Suppressor macrophage treated with lipopolysaccharide for 4 hours (primary cell): ENCODE results near the gene RBM12.
"Not testable (repeated sequence)": the region's sequence is repeated elsewhere in the genome, so short reads cannot be mapped to it uniquely, and the experiment has no call there.

Experiments used
- DNase-seq: peaks from one replicate; pipeline ENCODE4 v3.0.0-alpha.2; 2020

RBM12 gene

GRCh38 chr20:35664466-35665206 lies at the start of gene RBM12, which contains the start of gene CPNE1:
Gene RBM12 (minus strand): TSS chr20:35664900. CDS start chr20:35655322, 9,578 bp downstream.
Gene CPNE1 (minus strand): TSS chr20:35664900. CDS start chr20:35632923, 31,977 bp downstream.
- peak; percentile 96 for DNase-seq

GRCh38 chr20:35714127-35714526 lies 49.4 kb upstream of the RBM12 start:
- DNase-seq: no peak

- not testable (repeated sequence) for DNase-seq
Measured at GRCh38 chr20:35713120-35713519, 48.4 kb upstream of the RBM12 start.

- DNase-seq: no peak
Measured at GRCh38 chr20:35711588-35712209, 47.0 kb upstream of the RBM12 start.

- no peak for DNase-seq
Measured at GRCh38 chr20:35710884-35711587, 46.3 kb upstream of the RBM12 start.

- no peak for DNase-seq
Measured at GRCh38 chr20:35710039-35710438, 45.3 kb upstream of the RBM12 start.

GRCh38 chr20:35709259-35709658 lies 44.6 kb upstream of the RBM12 start:
- no peak for DNase-seq

- DNase-seq: no peak
Measured at GRCh38 chr20:35708502-35708901, 43.8 kb upstream of the RBM12 start.

GRCh38 chr20:35706591-35707529 lies 42.2 kb upstream of the RBM12 start:
- DNase-seq: not testable (repeated sequence)

- not testable (repeated sequence) for DNase-seq
Measured at GRCh38 chr20:35705894-35706293, 41.2 kb upstream of the RBM12 start.

- no peak for DNase-seq
Measured at GRCh38 chr20:35704514-35705261, 40.0 kb upstream of the RBM12 start.

- no peak for DNase-seq
Measured at GRCh38 chr20:35702824-35703695, 38.4 kb upstream of the RBM12 start.

GRCh38 chr20:35702051-35702823 lies 37.5 kb upstream of the RBM12 start:
- DNase-seq: no peak

GRCh38 chr20:35700625-35701148 lies 36.0 kb upstream of the RBM12 start:
- DNase-seq: no peak

GRCh38 chr20:35699957-35700624 lies 35.4 kb upstream of the RBM12 start:
- no peak for DNase-seq

- DNase-seq: peak; percentile 91
Measured at GRCh38 chr20:35699127-35699956, 34.6 kb upstream of the RBM12 start, which contains the start of the genes NFS1 and ROMO1. Gene NFS1 (minus strand): TSS chr20:35699352. CDS start chr20:35699288, 64 bp downstream. Gene ROMO1 (plus strand): TSS chr20:35699405. CDS start chr20:35699633, 228 bp downstream.

- peak; percentile 6 for DNase-seq
Measured at GRCh38 chr20:35698298-35699126, 33.8 kb upstream of the RBM12 start.
